AG10803 (cell line): ENCODE measurements around the gene C4orf51.

Source experiments
- DNase-seq: peaks from one replicate; pipeline ENCODE4 v3.0.0; 2010; ENCODE audit warnings: low read depth
- H3K4me3 ChIP-seq: 2 replicates; pipeline ENCODE4 v1.5.1; 2011; ENCODE audit warnings: mild to moderate bottlenecking, low read length, control low read depth
- TF ChIP-seq, protein P1 (sequence below): conservative IDR thresholded peaks from 2 replicates; pipeline ENCODE4 v1.5.1; 2011; ENCODE audit warnings: mild to moderate bottlenecking, low read length, control low read depth, inconsistent platforms

C4orf51 gene

GRCh38 chr4:145743641-145744040 lies 63.7 kb downstream of the C4orf51 start:
- no peak overlapping the region for H3K4me3 ChIP-seq
- TF ChIP-seq, protein P1, sequence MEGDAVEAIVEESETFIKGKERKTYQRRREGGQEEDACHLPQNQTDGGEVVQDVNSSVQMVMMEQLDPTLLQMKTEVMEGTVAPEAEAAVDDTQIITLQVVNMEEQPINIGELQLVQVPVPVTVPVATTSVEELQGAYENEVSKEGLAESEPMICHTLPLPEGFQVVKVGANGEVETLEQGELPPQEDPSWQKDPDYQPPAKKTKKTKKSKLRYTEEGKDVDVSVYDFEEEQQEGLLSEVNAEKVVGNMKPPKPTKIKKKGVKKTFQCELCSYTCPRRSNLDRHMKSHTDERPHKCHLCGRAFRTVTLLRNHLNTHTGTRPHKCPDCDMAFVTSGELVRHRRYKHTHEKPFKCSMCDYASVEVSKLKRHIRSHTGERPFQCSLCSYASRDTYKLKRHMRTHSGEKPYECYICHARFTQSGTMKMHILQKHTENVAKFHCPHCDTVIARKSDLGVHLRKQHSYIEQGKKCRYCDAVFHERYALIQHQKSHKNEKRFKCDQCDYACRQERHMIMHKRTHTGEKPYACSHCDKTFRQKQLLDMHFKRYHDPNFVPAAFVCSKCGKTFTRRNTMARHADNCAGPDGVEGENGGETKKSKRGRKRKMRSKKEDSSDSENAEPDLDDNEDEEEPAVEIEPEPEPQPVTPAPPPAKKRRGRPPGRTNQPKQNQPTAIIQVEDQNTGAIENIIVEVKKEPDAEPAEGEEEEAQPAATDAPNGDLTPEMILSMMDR = no peak
- DNase-seq = no peak

- H3K4me3 ChIP-seq = no peak overlapping the region
- TF ChIP-seq, protein P1 = no peak
- no peak for DNase-seq
Observed at GRCh38 chr4:145755802-145756201, 75.9 kb downstream of the C4orf51 start.

GRCh38 chr4:145756244-145756643 lies 76.3 kb downstream of the C4orf51 start:
- DNase-seq = no peak
- TF ChIP-seq, protein P1 = no peak
- no peak overlapping the region for H3K4me3 ChIP-seq

GRCh38 chr4:145757188-145757587 lies 77.2 kb downstream of the C4orf51 start:
- TF ChIP-seq, protein P1 = no peak
- H3K4me3 ChIP-seq = no peak overlapping the region
- no peak for DNase-seq

DNA sequence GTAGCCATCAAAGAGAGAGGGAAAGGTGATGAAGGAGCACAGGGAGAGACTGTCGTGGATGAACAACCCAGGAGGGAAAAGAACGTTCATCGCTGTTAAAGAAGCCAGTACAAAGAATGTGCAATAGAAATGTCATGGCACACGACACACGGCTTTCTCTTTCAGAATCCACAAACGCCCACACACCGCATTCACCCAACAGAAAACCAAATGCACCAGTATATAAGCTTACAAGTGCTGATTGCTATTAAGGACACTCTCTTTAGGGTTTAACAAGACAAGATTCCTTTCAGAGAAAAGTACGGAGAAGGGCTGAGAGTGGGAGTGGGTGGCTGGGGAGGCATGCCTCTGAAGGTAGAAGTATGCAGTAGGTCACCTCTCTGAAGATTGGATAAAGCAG lies 80.2 kb downstream of the C4orf51 start:
- TF ChIP-seq, protein P1 = no peak
- no peak for DNase-seq

GRCh38 chr4:145760961-145761929 lies 81.3 kb downstream of the C4orf51 start:
- TF ChIP-seq, protein P1 = no peak
- DNase-seq = no peak
- H3K4me3 ChIP-seq = no peak overlapping the region

More for the DNA sequence above, 80.2 kb downstream of the C4orf51 start:
- H3K4me3 ChIP-seq = no peak overlapping the region

DNA sequence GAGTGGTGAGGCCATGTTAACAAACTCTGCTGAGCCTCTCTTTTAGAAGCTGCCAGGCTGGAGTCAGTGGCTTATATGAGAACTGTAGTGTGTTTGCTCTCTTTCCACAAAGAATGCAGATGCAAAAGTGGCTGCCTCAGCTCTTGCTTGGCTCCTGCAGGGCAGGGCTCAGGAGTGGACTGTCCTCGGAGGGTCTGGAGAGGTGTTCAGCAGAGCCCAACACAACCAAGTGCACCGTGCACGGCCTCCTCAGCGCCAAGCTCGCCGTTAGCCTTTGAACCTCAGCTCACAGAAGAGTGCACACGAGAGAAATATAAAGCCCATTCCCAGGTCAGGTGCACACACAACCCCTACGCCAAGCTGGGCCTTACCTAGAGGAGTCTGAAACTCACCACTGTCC lies 82.8 kb downstream of the C4orf51 start:
- TF ChIP-seq, protein P1 = no peak
- no peak for DNase-seq
- H3K4me3 ChIP-seq = no peak overlapping the region
